Endothelial cell of umbilical vein (primary cell): Measurements from ENCODE around the gene HOXC13. TPM values are rescaled to one million over a fixed set of nuclear protein-coding genes. Genes with fewer than 3 reads are reported as not detected.

Experiments
- BruUV-seq: library from RNA; stranded (reverse); fragments of 400-500 nt; replicated peaks from 2 replicates; lab custom pipeline; 2021; lab: Mats Ljungman, UMichigan
- CTCF ChIA-PET: fragments of 300-600, 350-600 bp; sonication (Branson Sonifier 250); formaldehyde crosslinking; loops from one replicate; lab custom pipeline; 2021; ENCODE audit warnings: antibody characterized with exemption, inconsistent platforms; lab: Charles Lee
- POLR2A ChIA-PET: fragments of 300-600, 350-600 bp; sonication (Branson Sonifier 250); formaldehyde crosslinking; loops from one replicate; lab custom pipeline; 2021; ENCODE audit warnings: antibody characterized with exemption, inconsistent platforms; lab: Charles Lee
- DNase-seq: peaks from one replicate; pipeline ENCODE4 v3.0.0-alpha.2; 2011; ENCODE audit warnings: low read depth, low spot score
- FAIRE-seq: peaks from 2 replicates; lab custom pipeline; 2011; peaks lifted over from hg19 to GRCh38; lab: Jason Lieb, UNC
- H2AFZ ChIP-seq: 2 replicates; pipeline ENCODE4 v1.6.0; 2012; ENCODE audit warnings: low read depth, low read length, control low read depth, inconsistent platforms
- H3K27ac ChIP-seq: 2 replicates; pipeline ENCODE4 v1.5.1; 2011; ENCODE audit warnings: low read depth, mild to moderate bottlenecking, control low read depth, low read length, moderate library complexity; ENCODE audit not compliant: insufficient read depth
- H3K27me3 ChIP-seq, 2 experiments: 2 replicates each; pipeline versions ENCODE4 v1.6.0 to v1.6.1; 2011; ENCODE audit warnings: low read length in 2 of 2, mixed read lengths in 1 of 2; ENCODE audit not compliant: control insufficient read depth in 2 of 2, insufficient read depth in 2 of 2
- H3K36me3 ChIP-seq, 2 experiments: 2 replicates in 1 of 2; 3 replicates in 1 of 2; pipeline ENCODE4 v1.5.1; 2011; ENCODE audit warnings: low read length in 2 of 2, mild to moderate bottlenecking in 1 of 2, moderate library complexity in 1 of 2; ENCODE audit not compliant: control insufficient read depth in 2 of 2, insufficient read depth in 2 of 2; ENCODE audit errors: extremely low read depth in 1 of 2
- H3K4me1 ChIP-seq: 3 replicates; pipeline ENCODE4 v1.5.1; 2011; ENCODE audit warnings: mild to moderate bottlenecking, low read length; ENCODE audit not compliant: control insufficient read depth, insufficient read depth; ENCODE audit errors: extremely low read depth
- H3K4me2 ChIP-seq: 2 replicates; pipeline ENCODE4 v1.6.1; 2011; ENCODE audit warnings: low read length, control low read depth, mixed read lengths; ENCODE audit not compliant: insufficient read depth
- H3K4me3 ChIP-seq, 3 experiments: fragments of 200-600 bp in 1 of 3; sonication (generic), shearing (Covaris generic) in 1 of 3; replicated peaks in 1 of 3; 2 replicates each; pipeline ENCODE4 v1.5.1; 2011 to 2016; ENCODE audit warnings: control low read depth in 3 of 3, low read length in 3 of 3, mild to moderate bottlenecking in 2 of 3, inconsistent platforms in 1 of 3, low read depth in 1 of 3, moderate library complexity in 1 of 3; ENCODE audit not compliant: insufficient read depth in 1 of 3
- H3K79me2 ChIP-seq: 2 replicates; pipeline ENCODE4 v1.6.0; 2012; ENCODE audit warnings: low read length, inconsistent platforms; ENCODE audit not compliant: control insufficient read depth, insufficient read depth
- H3K9ac ChIP-seq: replicated peaks from 2 replicates; pipeline ENCODE3; 2011; ENCODE audit warnings: low read length, control low read depth; ENCODE audit not compliant: insufficient read depth; ENCODE audit errors: extremely low read depth
- H3K9me1 ChIP-seq: replicated peaks from 3 replicates; pipeline ENCODE4 v1.6.0; 2011; ENCODE audit warnings: mild to moderate bottlenecking, low read length; ENCODE audit not compliant: control insufficient read depth, insufficient read depth; ENCODE audit errors: extremely low read depth
- H3K9me3 ChIP-seq: replicated peaks from 2 replicates; pipeline ENCODE4 v1.5.1; 2012; ENCODE audit warnings: low read length, inconsistent platforms; ENCODE audit not compliant: control insufficient read depth, insufficient read depth
- H4K20me1 ChIP-seq: replicated peaks from 2 replicates; pipeline ENCODE3; 2011; ENCODE audit warnings: mild to moderate bottlenecking, low read length; ENCODE audit not compliant: control insufficient read depth, insufficient read depth; ENCODE audit errors: extremely low read depth
- CTCF ChIP-seq, 2 donors: IDR thresholded peaks; 1 replicate in 1 of 2; 2 replicates in 1 of 2; pipeline ENCODE4 v1.5.1; 2011; ENCODE audit warnings: low read length in 2 of 2, mild to moderate bottlenecking in 2 of 2, moderate library complexity in 2 of 2, control low read depth in 1 of 2, inconsistent platforms in 1 of 2, low read depth in 1 of 2; ENCODE audit not compliant: insufficient read depth in 1 of 2; ENCODE audit errors: extremely low read depth in 1 of 2
- EZH2 ChIP-seq: IDR thresholded peaks from 2 replicates; pipeline ENCODE4 v1.6.1; 2012; ENCODE audit warnings: borderline replicate concordance, low read depth, mild to moderate bottlenecking, moderate library complexity, low read length, inconsistent platforms; ENCODE audit not compliant: severe bottlenecking
- FOS ChIP-seq: IDR thresholded peaks from 2 replicates; pipeline ENCODE4 v1.6.1; 2011; ENCODE audit warnings: mild to moderate bottlenecking, low read length, moderate library complexity, borderline replicate concordance; ENCODE audit not compliant: insufficient read depth
- GATA2 ChIP-seq: IDR thresholded peaks from 2 replicates; pipeline ENCODE4 v1.7.0; 2011; ENCODE audit warnings: low read depth, mild to moderate bottlenecking, moderate library complexity, mixed read lengths, low read length; ENCODE audit not compliant: insufficient read length, insufficient read depth
- JUN ChIP-seq: IDR thresholded peaks from 2 replicates; pipeline ENCODE4 v1.6.1; 2011; ENCODE audit warnings: borderline replicate concordance, low read depth; ENCODE audit not compliant: insufficient read length, insufficient read depth
- MAX ChIP-seq: IDR thresholded peaks from 2 replicates; pipeline ENCODE4 v1.6.1; 2011; ENCODE audit not compliant: insufficient read depth, insufficient read length
- MYC ChIP-seq: IDR thresholded peaks from one replicate; pipeline ENCODE4 v1.6.1; 2011; ENCODE audit warnings: mild to moderate bottlenecking, low read depth, low read length
- POLR2A ChIP-seq: IDR thresholded peaks from 2 replicates; pipeline ENCODE4 v1.6.1; 2012; ENCODE audit warnings: low read depth, mild to moderate bottlenecking, control low read depth, low read length
- POLR2AphosphoS5 ChIP-seq: IDR thresholded peaks from 2 replicates; pipeline ENCODE4 v1.6.1; 2012; ENCODE audit warnings: low read depth, mild to moderate bottlenecking, control low read depth, low read length, moderate library complexity; ENCODE audit not compliant: insufficient read depth
- dilution Hi-C: fragments of 300-500 bp; cut with MboI; formaldehyde crosslinking; loops from one replicate; pipeline ENCODE4 v1.15.0; 2019; ENCODE audit warnings: low sequenced_read_pairs; ENCODE audit not compliant: extremely low pct_ligation_motif_present
- intact Hi-C: fragments of 100-400 bp; cut with micrococcal nuclease; formaldehyde crosslinking; loops from one replicate; pipeline ENCODE4 v1.10.0; 2022
- polyA plus RNA-seq, 4 experiments: library from polyadenylated mRNA; depleted of rRNA in 3 of 4; stranded (reverse) in 3 of 4; unstranded in 1 of 4; fragments of >200 nt; gene quantifications; 2 replicates each; pipeline versions ENCODE4 v1.2.1 to v1.2.3, GENCODE V29; 2011 to 2012; ENCODE audit warnings: missing spikeins in 1 of 4
- total RNA-seq: library from RNA; stranded (reverse); gene quantifications from 2 replicates; pipeline ENCODE4 v1.2.3, GENCODE V29; 2021

Gene HOXC13
- total and polyA plus RNA-seq, 2 donors (not counting 3 experiments of a cell fraction or from before 2014, with no cell fraction given), result not detected

GRCh38 chr12:53985994-53986685, 47.5 kb downstream of the HOXC13 start:
- no peaks in the 10 kb centered on the region for H3K79me2 ChIP-seq
- no peaks in the 10 kb centered on the region for H3K9me3 ChIP-seq
- peaks cover 91 to 93% of the 10 kb centered on the region in 2 experiments for H3K27me3 ChIP-seq
- no peaks in the 10 kb centered on the region for H3K36me3 ChIP-seq
- CTCF ChIA-PET, result interaction anchor here (0.6 to 3.9 kb wide), 8 partner anchors 16 to 221 kb away, joined by 3 to 44 read pairs (median 8); no protein-coding TSS in a partner anchor
- H2AFZ ChIP-seq, result no peak overlapping the region
- intact Hi-C loops, result loop anchor here (1.0 to 5.0 kb wide), 2 partner anchors 215 to 284 kb away; no protein-coding TSS in a partner anchor
- TF ChIP-seq MAX, result no peak
- peak; percentile 98 for TF ChIP-seq EZH2
- no peak overlapping the region for H3K27ac ChIP-seq
- no peak overlapping the region for H3K4me3 ChIP-seq
- H4K20me1 ChIP-seq, result no peaks in the 10 kb centered on the region
- H3K4me1 ChIP-seq, result no peaks in the 10 kb centered on the region
- dilution Hi-C loops, result no loop called here
- no peak overlapping the region for H3K4me2 ChIP-seq
- POLR2A ChIA-PET, result no interaction called here
- FAIRE-seq (no peak), DNase-seq (no peak)
- H3K9me1 ChIP-seq, result no peaks in the 10 kb centered on the region
- BruUV-seq, result no TSS peak
- H3K9ac ChIP-seq, result no peak overlapping the region

GRCh38 chr12:53986686-53987483, 48.3 kb downstream of the HOXC13 start:
- DNase-seq (no peak), FAIRE-seq (no peak)
- TF ChIP-seq MYC (no peak), FOS (no peak), POLR2AphosphoS5 (no peak), EZH2 (no peak), MAX (no peak), JUN (no peak), POLR2A (no peak), GATA2 (no peak), CTCF (IDR thresholded peaks at IDR 0.05; ENCODE audit: extremely low read depth in 1 of 2, insufficient read depth in 1 of 2, low read depth in 1 of 2, low read length in 2 of 2) (no peak)
- intact Hi-C loops, result loop anchor here (5.0 kb wide), 1 partner anchor 285 kb away; no protein-coding TSS in a partner anchor
- Histone ChIP-seq H4K20me1 (no peaks in the 10 kb centered on the region), H3K27me3 (peaks cover 92% of the 10 kb centered on the region in 2 experiments), H3K4me3 (no peak overlapping the region), H3K4me2 (no peak overlapping the region), H3K9me3 (no peaks in the 10 kb centered on the region), H3K9me1 (no peaks in the 10 kb centered on the region), H3K79me2 (no peaks in the 10 kb centered on the region), H3K36me3 (no peaks in the 10 kb centered on the region), H2AFZ (no peak overlapping the region), H3K27ac (no peak overlapping the region), H3K9ac (no peak overlapping the region), H3K4me1 (no peaks in the 10 kb centered on the region)
- dilution Hi-C loops, result no loop called here
- BruUV-seq, result no TSS peak
- CTCF ChIA-PET, result interaction anchor here (1.6 to 3.9 kb wide), 7 partner anchors 15 to 221 kb away, joined by 3 to 44 read pairs (median 5); no protein-coding TSS in a partner anchor
- POLR2A ChIA-PET, result no interaction called here
